Measurements from ENCODE around the gene HRK. TPM values are rescaled to one million over a fixed set of nuclear protein-coding genes. Genes with fewer than 3 reads are reported as not detected.

Gene HRK
- total and polyA plus RNA-seq, 2 of the 13 experiments (the other 11 are each of a cell fraction or from before 2014, with no cell fraction given) = 0.02 TPM; not detected in 1

- ChIA-PET POLR2A (no interaction called here), CTCF (ENCODE audit: low intra/inter-chr PET ratio, low total read pairs) (no interaction called here)
- TF ChIP-seq CCDC6 (CRISPR knock-in tag; IDR thresholded peaks at IDR 0.05) (no peak), FLYWCH1 (CRISPR knock-in tag; IDR thresholded peaks at IDR 0.05) (no peak), RFX5 (IDR thresholded peaks at IDR 0.05; ENCODE audit: low read depth, low read length) (0 out of 2 replicates have a peak, but pooled peaks have one; percentile 17)
- peaks cover 0 to 1% of the 10 kb centered on the region in 2 experiments; a peak in 2 of 5 replicates for H3K36me3 ChIP-seq (replicated peaks in 1 of 2; ENCODE audit: control insufficient read depth in 1 of 2, insufficient read depth in 2 of 2, low read length in 2 of 2)
- H3K9ac ChIP-seq (ENCODE audit: insufficient read depth, low read depth, low read length) = no peak overlapping the region
- no peak overlapping the region for H3K27ac ChIP-seq (ENCODE audit: extremely low read length, insufficient read depth, low read length)
- H3K79me2 ChIP-seq (ENCODE audit: insufficient read depth, low read length) = no peaks in the 10 kb centered on the region
- H2AFZ ChIP-seq (ENCODE audit: low read length) = no peak overlapping the region
- no peak overlapping the region for H3K4me3 ChIP-seq (replicated peaks in 1 of 3; ENCODE audit: insufficient read depth in 1 of 3, low read depth in 2 of 3, low read length in 3 of 3)
- FAIRE-seq (no peak), ATAC-seq (no peak), DNase-seq (ENCODE audit: low spot score) (no peak)
- H3K9me3 ChIP-seq (ENCODE audit: low read length) = no peaks in the 10 kb centered on the region
- H3K27me3 ChIP-seq (ENCODE audit: control insufficient read depth in 1 of 2, insufficient read depth in 2 of 2, low read length in 2 of 2) = no peaks in the 10 kb centered on the region
- H4K20me1 ChIP-seq (ENCODE audit: insufficient read depth, low read length) = peaks cover 7% of the 10 kb centered on the region; the same call in 1 of the 2 replicates
- H3K4me2 ChIP-seq (ENCODE audit: low read depth, low read length) = no peak overlapping the region
- intact Hi-C loops (cut with micrococcal nuclease; ENCODE audit: unreplicated experiment) (loop anchor here (10.0 kb wide), 1 partner anchor 184 kb away; the partner anchor contains the start of genes RNFT2 and SPRING1), in situ Hi-C loops (cut with HindIII; ENCODE audit: extremely low pct_ligation_motif_present, low pct_unique_long_range_greater_than_20kb) (loop anchor here (10.0 kb wide), 1 partner anchor 214 kb away; no protein-coding TSS in a partner anchor)
- H3K4me1 ChIP-seq (ENCODE audit: insufficient read depth, low read length) = peaks cover 56% of the 10 kb centered on the region
- 95% methylated on average over 2 of the region's 2 CpGs for WGBS (ENCODE audit: low lambda C conversion rate)
- no TSS peak for BruUV-seq (replicated peaks)
These were observed 37.2 kb upstream of the HRK start for GRCh38 chr12:116918464-116918863.

- POLR2A ChIA-PET = interaction anchor here (0.5 kb wide), 1 partner anchor 26 kb away, joined by 3 read pairs; no protein-coding TSS in a partner anchor
- TF ChIP-seq RCOR2 (CRISPR knock-in tag; IDR thresholded peaks at IDR 0.05) (no peak), TIGD3 (CRISPR knock-in tag; IDR thresholded peaks at IDR 0.05; ENCODE audit: borderline replicate concordance) (no peak), PRDM10 (CRISPR knock-in tag; IDR thresholded peaks at IDR 0.05; ENCODE audit: low read depth) (no peak), KLF16 (CRISPR knock-in tag; IDR thresholded peaks at IDR 0.05) (0 out of 4 replicates have a peak, but pooled peaks of 1 of the 2 experiments have one; percentile 50), ZNF207 (IDR thresholded peaks at IDR 0.05; ENCODE audit: borderline replicate concordance) (no peak), ZBTB10 (CRISPR knock-in tag; IDR thresholded peaks at IDR 0.05; ENCODE audit: borderline replicate concordance) (no peak)
These were observed 35.5 kb upstream of the HRK start for GRCh38 chr12:116916714-116917114.

More at GRCh38 chr12:116916714-116917114, 35.5 kb upstream of the HRK start:
- Histone ChIP-seq H3K36me3 (replicated peaks in 1 of 2; ENCODE audit: control insufficient read depth in 1 of 2, insufficient read depth in 2 of 2, low read length in 2 of 2) (peaks cover 0 to 3% of the 10 kb centered on the region in 2 experiments; a peak in 1 of 5 replicates), H3K9ac (ENCODE audit: insufficient read depth, low read depth, low read length) (no peak overlapping the region), H3K9me3 (ENCODE audit: low read length) (no peaks in the 10 kb centered on the region), H3K79me2 (ENCODE audit: insufficient read depth, low read length) (peaks cover 4% of the 10 kb centered on the region), H3K27me3 (ENCODE audit: control insufficient read depth in 1 of 2, insufficient read depth in 2 of 2, low read length in 2 of 2) (no peaks in the 10 kb centered on the region), H3K4me1 (ENCODE audit: insufficient read depth, low read length) (peaks cover 72% of the 10 kb centered on the region), H3K27ac (ENCODE audit: extremely low read length, insufficient read depth, low read length) (peak overlapping the region; percentile 56), H2AFZ (ENCODE audit: low read length) (no peak overlapping the region), H4K20me1 (ENCODE audit: insufficient read depth, low read length) (peaks cover 7% of the 10 kb centered on the region; the same call in 1 of the 2 replicates), H3K4me3 (replicated peaks in 1 of 3; ENCODE audit: insufficient read depth in 1 of 3, low read depth in 2 of 3, low read length in 3 of 3) (no peak overlapping the region), H3K4me2 (ENCODE audit: low read depth, low read length) (peak overlapping the region; percentile 59)
- 8% methylated on average over 5 of the region's 5 CpGs for whole genome bisulfite sequencing (ENCODE audit: low lambda C conversion rate)
- in situ Hi-C loops (cut with HindIII; ENCODE audit: extremely low pct_ligation_motif_present, low pct_unique_long_range_greater_than_20kb) = loop anchor here (10.0 kb wide), 1 partner anchor 212 kb away; no protein-coding TSS in a partner anchor
- intact Hi-C loops (cut with micrococcal nuclease; ENCODE audit: unreplicated experiment) = loop anchor here (10.0 kb wide), 1 partner anchor 182 kb away; the partner anchor contains the start of genes RNFT2 and SPRING1
- BruUV-seq (replicated peaks) = no TSS peak
- ATAC-seq (peak; percentile 98), DNase-seq (ENCODE audit: low spot score) (peak; percentile 95), FAIRE-seq (peak; percentile 73)
- CTCF ChIA-PET (ENCODE audit: low intra/inter-chr PET ratio, low total read pairs) = interaction anchor here (1.4 kb wide), 1 partner anchor 214 kb away, joined by 5 read pairs; no protein-coding TSS in a partner anchor
